ENCODE measurements around the gene ICA1. TPM values are rescaled to one million over a fixed set of nuclear protein-coding genes. Genes with fewer than 3 reads are reported as not detected.

ICA1 gene
- total and polyA plus RNA-seq, 2 experiments from 2014 or later = 22.2 to 60.7 TPM

GRCh38 chr7:8200717-8201116 lies 61.2 kb downstream of the ICA1 start:
- Histone ChIP-seq H3K36me3 (no peaks in the 10 kb centered on the region), H3K27me3 (no peaks in the 10 kb centered on the region), H3K9me3 (ENCODE audit: low read depth) (no peaks in the 10 kb centered on the region), H3K27ac (no peak overlapping the region), H3K4me1 (ENCODE audit: low read depth) (peaks cover under 1% of the 10 kb centered on the region), H3K4me3 (no peak overlapping the region)
- no peak for DNase-seq (ENCODE audit: low read depth in 1 of 2, low spot score in 1 of 2)
- TF ChIP-seq CTCF (IDR thresholded peaks at IDR 0.05; ENCODE audit: low read depth, low read length) = no peak

GRCh38 chr7:8200316-8200715 lies 61.7 kb downstream of the ICA1 start:
- Histone ChIP-seq H3K27ac (no peak overlapping the region), H3K9me3 (ENCODE audit: low read depth) (no peaks in the 10 kb centered on the region), H3K27me3 (no peaks in the 10 kb centered on the region), H3K36me3 (no peaks in the 10 kb centered on the region), H3K4me1 (ENCODE audit: low read depth) (no peaks in the 10 kb centered on the region), H3K4me3 (no peak overlapping the region)
- no peak for TF ChIP-seq CTCF (IDR thresholded peaks at IDR 0.05; ENCODE audit: low read depth, low read length)
- no peak for DNase-seq (ENCODE audit: low read depth in 1 of 2, low spot score in 1 of 2)

- Histone ChIP-seq H3K4me3 (no peak overlapping the region), H3K27ac (no peak overlapping the region), H3K27me3 (no peaks in the 10 kb centered on the region), H3K4me1 (ENCODE audit: low read depth) (no peaks in the 10 kb centered on the region), H3K9me3 (ENCODE audit: low read depth) (no peaks in the 10 kb centered on the region), H3K36me3 (no peaks in the 10 kb centered on the region)
- no peak for TF ChIP-seq CTCF (IDR thresholded peaks at IDR 0.05; ENCODE audit: low read depth, low read length)
- DNase-seq (ENCODE audit: low read depth in 1 of 2, low spot score in 1 of 2) = no peak
Observed at GRCh38 chr7:8197994-8198698, 63.8 kb downstream of the ICA1 start.

- TF ChIP-seq CTCF (IDR thresholded peaks at IDR 0.05; ENCODE audit: low read depth, low read length) = no peak
- Histone ChIP-seq H3K4me3 (no peak overlapping the region), H3K9me3 (ENCODE audit: low read depth) (no peaks in the 10 kb centered on the region)
Observed at GRCh38 chr7:8192897-8193296, 69.1 kb downstream of the ICA1 start.

GRCh38 chr7:8190119-8190895 lies 71.7 kb downstream of the ICA1 start:
- Histone ChIP-seq H3K27me3 (no peaks in the 10 kb centered on the region), H3K9me3 (ENCODE audit: low read depth) (no peaks in the 10 kb centered on the region), H3K27ac (no peak overlapping the region), H3K4me3 (no peak overlapping the region), H3K36me3 (no peaks in the 10 kb centered on the region), H3K4me1 (ENCODE audit: low read depth) (peaks cover 15% of the 10 kb centered on the region)
- peak; percentile 64 for TF ChIP-seq CTCF (IDR thresholded peaks at IDR 0.05; ENCODE audit: low read depth, low read length)
- peak; percentile 60 to 68 for DNase-seq (ENCODE audit: low read depth in 1 of 2, low spot score in 1 of 2)

More at GRCh38 chr7:8192897-8193296, 69.1 kb downstream of the ICA1 start:
- no peaks in the 10 kb centered on the region for H3K27me3 ChIP-seq
- H3K36me3 ChIP-seq = no peaks in the 10 kb centered on the region
- H3K27ac ChIP-seq = no peak overlapping the region
- DNase-seq (ENCODE audit: low read depth in 1 of 2, low spot score in 1 of 2) = no peak
- peaks cover 10% of the 10 kb centered on the region for H3K4me1 ChIP-seq (ENCODE audit: low read depth)

Data from cardiac muscle cell (in vitro differentiated cells and primary cell).